ENCODE data around the gene CADPS. TPM values are rescaled to one million over a fixed set of nuclear protein-coding genes. Genes with fewer than 3 reads are reported as not detected.

Gene CADPS
- total and polyA plus RNA-seq, 4 donors, result 0.13 to 3.6 (median 0.49) TPM

GRCh38 chr3:62675492-62675891 is 199.7 kb downstream of the CADPS start:
- H3K36me3 ChIP-seq (ENCODE audit: control insufficient read depth in 4 of 4, insufficient read depth in 4 of 4, low read length in 4 of 4), result no peaks in the 10 kb centered on the region
- no peak overlapping the region for H3K27ac ChIP-seq (ENCODE audit: low read depth in 1 of 2, low read length in 1 of 2)
- TF ChIP-seq CTCF (IDR thresholded peaks at IDR 0.05; ENCODE audit: control extremely low read depth, extremely low read depth), result no peak
- ATAC-seq (ENCODE audit: insufficient read depth, low FRiP score) (no peak), DNase-seq (no peak)
- H3K9me3 ChIP-seq (ENCODE audit: control insufficient read depth in 4 of 4, insufficient read depth in 3 of 4, low read length in 3 of 4), result no peaks in the 10 kb centered on the region
- H3K9ac ChIP-seq (ENCODE audit: insufficient read depth in 1 of 2, low read length in 2 of 2), result no peak overlapping the region
- H3K27me3 ChIP-seq (ENCODE audit: control insufficient read depth in 3 of 3, insufficient read depth in 3 of 3, low read length in 2 of 3), result peaks cover 0 to 3% (median 0%) of the 10 kb centered on the region in 3 donors
- peaks cover 0 to 9% (median 0%) of the 10 kb centered on the region in 5 donors for H3K4me1 ChIP-seq (ENCODE audit: control insufficient read depth in 5 of 5, insufficient read depth in 5 of 5, low read length in 5 of 5)
- no peak overlapping the region for H3K4me3 ChIP-seq
- 90 to 95% methylated on average over 1 of the region's 1 CpG for WGBS, 2 donors

- ATAC-seq (ENCODE audit: insufficient read depth, low FRiP score), result no peak
- DNase-seq, result no peak
- H3K27ac ChIP-seq (ENCODE audit: low read depth in 1 of 2, low read length in 1 of 2), result no peak overlapping the region
Observed at GRCh38 chr3:62672988-62673313, 202.3 kb downstream of the CADPS start.

GRCh38 chr3:62672270-62672987 is 202.8 kb downstream of the CADPS start:
- H3K9ac ChIP-seq (ENCODE audit: insufficient read depth in 1 of 2, low read length in 2 of 2), result no peak overlapping the region
- no peaks in the 10 kb centered on the region for H3K27me3 ChIP-seq (ENCODE audit: control insufficient read depth in 3 of 3, insufficient read depth in 3 of 3, low read length in 2 of 3)
- H3K27ac ChIP-seq (ENCODE audit: low read depth in 1 of 2, low read length in 1 of 2), result no peak overlapping the region
- 61 to 76% methylated on average over 10 of the region's 10 CpGs for WGBS, 2 donors
- TF ChIP-seq CTCF (IDR thresholded peaks at IDR 0.05; ENCODE audit: control extremely low read depth, extremely low read depth), result no peak
- no peaks in the 10 kb centered on the region for H3K36me3 ChIP-seq (ENCODE audit: control insufficient read depth in 4 of 4, insufficient read depth in 4 of 4, low read length in 4 of 4)
- DNase-seq (no peak), ATAC-seq (ENCODE audit: insufficient read depth, low FRiP score) (no peak)
- peaks cover 0 to 6% (median 0%) of the 10 kb centered on the region in 5 donors for H3K4me1 ChIP-seq (ENCODE audit: control insufficient read depth in 5 of 5, insufficient read depth in 5 of 5, low read length in 5 of 5)
- H3K9me3 ChIP-seq (ENCODE audit: control insufficient read depth in 4 of 4, insufficient read depth in 3 of 4, low read length in 3 of 4), result no peaks in the 10 kb centered on the region
- H3K4me3 ChIP-seq, result no peak overlapping the region

More at GRCh38 chr3:62672988-62673313, 202.3 kb downstream of the CADPS start:
- H3K4me3 ChIP-seq, result no peak overlapping the region
- no peaks in the 10 kb centered on the region for H3K9me3 ChIP-seq (ENCODE audit: control insufficient read depth in 4 of 4, insufficient read depth in 3 of 4, low read length in 3 of 4)
- H3K27me3 ChIP-seq (ENCODE audit: control insufficient read depth in 3 of 3, insufficient read depth in 3 of 3, low read length in 2 of 3), result peaks cover 0 to under 1% (median 0%) of the 10 kb centered on the region in 3 donors
- peaks cover 0 to 9% (median 0%) of the 10 kb centered on the region in 5 donors for H3K4me1 ChIP-seq (ENCODE audit: control insufficient read depth in 5 of 5, insufficient read depth in 5 of 5, low read length in 5 of 5)
- no peak overlapping the region for H3K9ac ChIP-seq (ENCODE audit: insufficient read depth in 1 of 2, low read length in 2 of 2)
- no peak for TF ChIP-seq CTCF (IDR thresholded peaks at IDR 0.05; ENCODE audit: control extremely low read depth, extremely low read depth)
- H3K36me3 ChIP-seq (ENCODE audit: control insufficient read depth in 4 of 4, insufficient read depth in 4 of 4, low read length in 4 of 4), result no peaks in the 10 kb centered on the region

- no peak overlapping the region for H3K27ac ChIP-seq (ENCODE audit: low read depth in 1 of 2, low read length in 1 of 2)
- TF ChIP-seq CTCF (IDR thresholded peaks at IDR 0.05; ENCODE audit: control extremely low read depth, extremely low read depth), result no peak
- H3K9me3 ChIP-seq (ENCODE audit: control insufficient read depth in 4 of 4, insufficient read depth in 3 of 4, low read length in 3 of 4), result no peaks in the 10 kb centered on the region
- H3K9ac ChIP-seq (ENCODE audit: insufficient read depth in 1 of 2, low read length in 2 of 2), result no peak overlapping the region
- H3K4me3 ChIP-seq, result no peak overlapping the region
- ATAC-seq (ENCODE audit: insufficient read depth, low FRiP score) (no peak), DNase-seq (no peak)
- no peaks in the 10 kb centered on the region for H3K27me3 ChIP-seq (ENCODE audit: control insufficient read depth in 3 of 3, insufficient read depth in 3 of 3, low read length in 2 of 3)
- no peaks in the 10 kb centered on the region for H3K4me1 ChIP-seq (ENCODE audit: control insufficient read depth in 5 of 5, insufficient read depth in 5 of 5, low read length in 5 of 5)
- H3K36me3 ChIP-seq (ENCODE audit: control insufficient read depth in 4 of 4, insufficient read depth in 4 of 4, low read length in 4 of 4), result no peaks in the 10 kb centered on the region
Observed at GRCh38 chr3:62670351-62670750, 204.9 kb downstream of the CADPS start.

Data from lung (tissue), 12 donors.